Stomach smooth muscle (tissue), 2 donors: ENCODE data around the gene MRPL24.

Experiments
- H3K27ac ChIP-seq: one replicate; pipeline ENCODE4 v1.7.0; 2013; ENCODE audit warnings: mild to moderate bottlenecking, low read length, inconsistent platforms
- H3K27me3 ChIP-seq, 2 donors: one replicate each; pipeline ENCODE4 v1.7.0; 2013; ENCODE audit warnings: low read length in 2 of 2; ENCODE audit not compliant: insufficient read depth in 2 of 2, control insufficient read depth in 1 of 2
- H3K36me3 ChIP-seq, 2 donors: one replicate each; pipeline ENCODE4 v1.7.0; 2013; ENCODE audit warnings: low read length in 2 of 2; ENCODE audit not compliant: control insufficient read depth in 2 of 2, insufficient read depth in 2 of 2
- H3K4me1 ChIP-seq: one replicate; pipeline ENCODE4 v1.7.0; 2013; ENCODE audit warnings: low read length; ENCODE audit not compliant: control insufficient read depth, insufficient read depth
- H3K4me3 ChIP-seq, 2 donors: one replicate each; pipeline ENCODE4 v1.7.0; 2013; ENCODE audit warnings: low read length in 2 of 2
- H3K9ac ChIP-seq, 2 donors: one replicate each; pipeline ENCODE4 v1.7.0; 2013; ENCODE audit warnings: low read length in 2 of 2, mild to moderate bottlenecking in 1 of 2
- H3K9me3 ChIP-seq, 2 donors: one replicate each; pipeline ENCODE4 v1.7.0; 2013; ENCODE audit warnings: low read length in 2 of 2; ENCODE audit not compliant: control insufficient read depth in 2 of 2
- donor health status: healthy.
- donor health status: Pancreatic carcinoma.

The MRPL24 gene

GRCh38 chr1:156749419-156750118, 8.7 kb upstream of the MRPL24 start:
- no peaks in the 10 kb centered on the region for H3K9me3 ChIP-seq
- no peaks in the 10 kb centered on the region for H3K27me3 ChIP-seq
- H3K36me3 ChIP-seq: peaks cover 3 to 4% of the 10 kb centered on the region in 2 donors
- peak overlapping the region; percentile 94 to 95 for H3K9ac ChIP-seq
- peaks cover 64% of the 10 kb centered on the region for H3K4me1 ChIP-seq
- peak overlapping the region; percentile 99 for H3K27ac ChIP-seq
- H3K4me3 ChIP-seq: peak overlapping the region; percentile 64 to 95

GRCh38 chr1:156748670-156749418, 8.0 kb upstream of the MRPL24 start:
- peak overlapping the region; percentile 64 to 95 for H3K4me3 ChIP-seq
- H3K9ac ChIP-seq: peak overlapping the region; percentile 94 to 95
- peaks cover 64% of the 10 kb centered on the region for H3K4me1 ChIP-seq
- peaks cover 3 to 6% of the 10 kb centered on the region in 2 donors for H3K36me3 ChIP-seq
- no peaks in the 10 kb centered on the region for H3K9me3 ChIP-seq
- peak overlapping the region; percentile 99 for H3K27ac ChIP-seq
- no peaks in the 10 kb centered on the region for H3K27me3 ChIP-seq

- peak overlapping the region; percentile 64 to 95 for H3K4me3 ChIP-seq
- peak overlapping the region; percentile 94 to 95 for H3K9ac ChIP-seq
- peaks cover 61% of the 10 kb centered on the region for H3K4me1 ChIP-seq
- H3K36me3 ChIP-seq: peaks cover 4 to 14% of the 10 kb centered on the region in 2 donors
- no peaks in the 10 kb centered on the region for H3K9me3 ChIP-seq
- no peaks in the 10 kb centered on the region for H3K27me3 ChIP-seq
- peak overlapping the region; percentile 99 for H3K27ac ChIP-seq
These were observed 7.1 kb upstream of the MRPL24 start for GRCh38 chr1:156747742-156748669.

- Histone ChIP-seq H3K9me3 (no peaks in the 10 kb centered on the region), H3K4me1 (peaks cover 52% of the 10 kb centered on the region), H3K27ac (peak overlapping the region; percentile 99), H3K36me3 (peaks cover 12 to 21% of the 10 kb centered on the region in 2 donors), H3K4me3 (peak overlapping the region; percentile 82 to 95), H3K27me3 (no peaks in the 10 kb centered on the region), H3K9ac (peak overlapping the region; percentile 97 to 99)
These were observed 6.1 kb upstream of the MRPL24 start for GRCh38 chr1:156746728-156747631.

GRCh38 chr1:156746406-156746727, 5.5 kb upstream of the MRPL24 start:
- Histone ChIP-seq H3K9ac (peak overlapping the region; percentile 42 to 97), H3K27ac (peak overlapping the region; percentile 99), H3K9me3 (no peaks in the 10 kb centered on the region), H3K36me3 (peaks cover 14 to 23% of the 10 kb centered on the region in 2 donors), H3K4me3 (peak overlapping the region; percentile 82 to 95), H3K4me1 (peaks cover 55% of the 10 kb centered on the region), H3K27me3 (no peaks in the 10 kb centered on the region)

- peak overlapping the region; percentile 99 for H3K27ac ChIP-seq
- peaks cover 14 to 23% of the 10 kb centered on the region in 2 donors for H3K36me3 ChIP-seq
- H3K4me3 ChIP-seq: peak overlapping the region; percentile 82 to 95
- no peaks in the 10 kb centered on the region for H3K9me3 ChIP-seq
- peaks cover 57% of the 10 kb centered on the region for H3K4me1 ChIP-seq
- peak overlapping the region; percentile 42 to 97 for H3K9ac ChIP-seq
- H3K27me3 ChIP-seq: no peaks in the 10 kb centered on the region
These were observed 5.0 kb upstream of the MRPL24 start for GRCh38 chr1:156745881-156746280.

- Histone ChIP-seq H3K9ac (no peak overlapping the region), H3K27me3 (no peaks in the 10 kb centered on the region), H3K4me1 (peaks cover 56% of the 10 kb centered on the region), H3K36me3 (peaks cover 14 to 23% of the 10 kb centered on the region in 2 donors), H3K27ac (peak overlapping the region; percentile 99), H3K4me3 (no peak overlapping the region), H3K9me3 (no peaks in the 10 kb centered on the region)
These were observed 4.0 kb upstream of the MRPL24 start for GRCh38 chr1:156744786-156745419.

GRCh38 chr1:156744344-156744743, 3.5 kb upstream of the MRPL24 start:
- H3K27ac ChIP-seq: no peak overlapping the region
- H3K4me3 ChIP-seq: no peak overlapping the region
- peaks cover 14 to 23% of the 10 kb centered on the region in 2 donors for H3K36me3 ChIP-seq
- H3K9ac ChIP-seq: no peak overlapping the region
- no peaks in the 10 kb centered on the region for H3K27me3 ChIP-seq
- no peaks in the 10 kb centered on the region for H3K9me3 ChIP-seq
- H3K4me1 ChIP-seq: peaks cover 50% of the 10 kb centered on the region

- Histone ChIP-seq H3K4me1 (peaks cover 43% of the 10 kb centered on the region), H3K4me3 (no peak overlapping the region), H3K27me3 (no peaks in the 10 kb centered on the region), H3K27ac (no peak overlapping the region), H3K9me3 (no peaks in the 10 kb centered on the region), H3K36me3 (peaks cover 14 to 23% of the 10 kb centered on the region in 2 donors), H3K9ac (no peak overlapping the region)
These were observed 2.7 kb upstream of the MRPL24 start for GRCh38 chr1:156743367-156744302.
